ENCODE data around the gene GTF2H2.
"Not testable (repeated sequence)": the region's sequence is repeated elsewhere in the genome, so short reads cannot be mapped to it uniquely, and the experiment has no call there.

GTF2H2 gene

GRCh38 chr5:71011194-71011792 lies 56.2 kb downstream of the GTF2H2 start:
- no peak for DNase-seq

DNA sequence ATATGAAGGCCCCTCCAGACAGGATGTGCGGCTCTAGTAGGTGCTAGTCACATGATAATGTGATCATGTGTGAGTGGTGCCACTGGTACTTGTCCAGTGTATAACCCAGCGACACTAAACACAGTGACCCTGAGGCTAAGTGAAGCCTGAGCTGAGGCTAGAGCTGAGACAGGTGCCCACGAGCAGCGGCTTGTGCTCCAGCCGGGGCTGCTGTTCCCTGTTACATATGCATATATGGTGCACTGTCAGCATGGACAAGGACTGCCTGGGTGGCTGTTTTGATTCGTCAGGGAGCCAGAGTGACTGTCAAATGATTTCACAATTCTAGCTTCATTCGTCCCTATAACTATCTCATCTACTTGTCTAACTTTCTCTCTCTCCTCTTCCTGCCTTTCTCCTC lies 60.5 kb downstream of the GTF2H2 start:
- not testable (repeated sequence) for DNase-seq
